ENCODE results near the gene CHRNG. TPM values are rescaled to one million over a fixed set of nuclear protein-coding genes. Genes with fewer than 3 reads are reported as not detected.

CHRNG gene
- total and polyA plus RNA-seq, 9 donors: not detected

- intact Hi-C loops (cut with DNase I): no loop called here
- Histone ChIP-seq H3K27me3 (no peaks in the 10 kb centered on the region), H3K27ac (peak overlapping the region; percentile 85 to 97), H3K9me3 (no peaks in the 10 kb centered on the region), H3K36me3 (no peaks in the 10 kb centered on the region), H3K4me3 (no peak overlapping the region), H3K4me1 (ENCODE audit: insufficient read depth) (peaks cover 16% of the 10 kb centered on the region)
- TF ChIP-seq POLR2A (IDR thresholded peaks at IDR 0.05) (no peak), EP300 (IDR thresholded peaks at IDR 0.05) (no peak)
- TF ChIP-seq, protein P1, sequence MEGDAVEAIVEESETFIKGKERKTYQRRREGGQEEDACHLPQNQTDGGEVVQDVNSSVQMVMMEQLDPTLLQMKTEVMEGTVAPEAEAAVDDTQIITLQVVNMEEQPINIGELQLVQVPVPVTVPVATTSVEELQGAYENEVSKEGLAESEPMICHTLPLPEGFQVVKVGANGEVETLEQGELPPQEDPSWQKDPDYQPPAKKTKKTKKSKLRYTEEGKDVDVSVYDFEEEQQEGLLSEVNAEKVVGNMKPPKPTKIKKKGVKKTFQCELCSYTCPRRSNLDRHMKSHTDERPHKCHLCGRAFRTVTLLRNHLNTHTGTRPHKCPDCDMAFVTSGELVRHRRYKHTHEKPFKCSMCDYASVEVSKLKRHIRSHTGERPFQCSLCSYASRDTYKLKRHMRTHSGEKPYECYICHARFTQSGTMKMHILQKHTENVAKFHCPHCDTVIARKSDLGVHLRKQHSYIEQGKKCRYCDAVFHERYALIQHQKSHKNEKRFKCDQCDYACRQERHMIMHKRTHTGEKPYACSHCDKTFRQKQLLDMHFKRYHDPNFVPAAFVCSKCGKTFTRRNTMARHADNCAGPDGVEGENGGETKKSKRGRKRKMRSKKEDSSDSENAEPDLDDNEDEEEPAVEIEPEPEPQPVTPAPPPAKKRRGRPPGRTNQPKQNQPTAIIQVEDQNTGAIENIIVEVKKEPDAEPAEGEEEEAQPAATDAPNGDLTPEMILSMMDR (IDR thresholded peaks at IDR 0.05): no peak
- DNase-seq: peak; percentile 67 to 87 (median 82)
- WGBS, 3 donors: 7 to 28% (median 8%) methylated on average over 9 of the region's 9 CpGs
Observed at GRCh38 chr2:232501331-232501771, 38.1 kb upstream of the CHRNG start.

DNA sequence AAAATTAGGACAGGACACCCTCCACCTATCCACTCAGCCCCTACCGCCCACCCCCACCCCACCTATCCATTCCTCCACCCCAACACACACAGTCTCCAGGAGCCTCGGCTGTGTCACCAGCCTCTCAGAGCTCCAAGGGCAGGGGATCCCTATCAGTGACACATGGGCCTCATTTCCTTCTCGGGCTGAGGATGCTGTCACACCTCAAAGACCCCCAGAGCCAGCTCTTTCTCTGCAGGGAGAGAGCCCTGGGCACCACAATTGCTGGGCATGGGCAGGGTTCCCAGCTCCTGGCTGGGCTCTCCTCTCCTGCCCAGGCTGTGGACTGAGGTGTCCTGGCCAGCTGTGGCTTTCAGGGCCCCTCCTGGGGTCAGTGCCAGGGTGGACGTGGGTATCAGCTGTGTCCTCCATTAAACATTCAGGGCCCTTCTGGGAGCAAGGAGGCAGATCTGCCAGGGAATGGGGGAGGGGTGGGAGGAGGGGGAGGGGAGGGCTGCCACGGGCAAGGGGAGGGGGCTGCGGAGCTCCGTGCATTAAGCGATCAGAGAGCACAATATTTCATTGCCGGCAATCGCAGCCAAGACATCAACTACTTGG lies 37.6 kb upstream of the CHRNG start:
- peaks cover 16% of the 10 kb centered on the region for H3K4me1 ChIP-seq (ENCODE audit: insufficient read depth)
- H3K4me3 ChIP-seq: no peak overlapping the region
- no peaks in the 10 kb centered on the region for H3K36me3 ChIP-seq
- 8 to 16% (median 14%) methylated on average over 10 of the region's 10 CpGs for WGBS, 3 donors
- no peaks in the 10 kb centered on the region for H3K27me3 ChIP-seq
- H3K9me3 ChIP-seq: no peaks in the 10 kb centered on the region
- DNase-seq: peak in 4 of 5 donors; percentile 42 to 74 (median 70)
- H3K27ac ChIP-seq: peak overlapping the region; percentile 85 to 97
- TF ChIP-seq EP300 (IDR thresholded peaks at IDR 0.05) (no peak), POLR2A (IDR thresholded peaks at IDR 0.05) (no peak)
- TF ChIP-seq, protein P1 (IDR thresholded peaks at IDR 0.05): no peak
- intact Hi-C loops (cut with DNase I): no loop called here

DNA sequence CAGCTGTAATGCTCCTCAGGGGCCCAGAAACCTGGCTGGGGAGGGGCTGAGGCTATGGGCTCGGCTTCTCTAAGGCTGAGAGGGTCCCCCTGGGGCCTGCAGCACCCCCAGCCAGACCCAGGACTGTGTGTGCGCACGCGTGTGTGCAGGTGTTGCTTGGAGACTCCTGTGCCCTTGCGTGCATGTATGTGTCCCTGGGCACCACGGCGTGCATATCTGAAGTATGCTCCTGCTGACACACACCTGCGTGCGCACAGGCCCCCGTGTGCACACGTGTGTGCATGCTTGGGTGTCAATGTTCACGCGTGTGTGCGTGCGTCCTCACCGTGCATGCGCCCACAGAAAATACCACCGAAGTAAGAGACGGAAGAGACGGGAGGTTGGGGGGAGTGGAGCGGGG lies 37.0 kb upstream of the CHRNG start:
- 8 to 17% (median 10%) methylated on average over 20 to 21 of the region's 21 CpGs for WGBS, 3 donors
- intact Hi-C loops (cut with DNase I): no loop called here
- DNase-seq: no peak
- Histone ChIP-seq H3K27me3 (no peaks in the 10 kb centered on the region), H3K27ac (peak overlapping the region; percentile 85 to 97), H3K9me3 (no peaks in the 10 kb centered on the region), H3K36me3 (no peaks in the 10 kb centered on the region), H3K4me3 (peak overlapping the region; percentile 22), H3K4me1 (ENCODE audit: insufficient read depth) (peaks cover 16% of the 10 kb centered on the region)
- TF ChIP-seq, protein P1 (IDR thresholded peaks at IDR 0.05): no peak

DNA sequence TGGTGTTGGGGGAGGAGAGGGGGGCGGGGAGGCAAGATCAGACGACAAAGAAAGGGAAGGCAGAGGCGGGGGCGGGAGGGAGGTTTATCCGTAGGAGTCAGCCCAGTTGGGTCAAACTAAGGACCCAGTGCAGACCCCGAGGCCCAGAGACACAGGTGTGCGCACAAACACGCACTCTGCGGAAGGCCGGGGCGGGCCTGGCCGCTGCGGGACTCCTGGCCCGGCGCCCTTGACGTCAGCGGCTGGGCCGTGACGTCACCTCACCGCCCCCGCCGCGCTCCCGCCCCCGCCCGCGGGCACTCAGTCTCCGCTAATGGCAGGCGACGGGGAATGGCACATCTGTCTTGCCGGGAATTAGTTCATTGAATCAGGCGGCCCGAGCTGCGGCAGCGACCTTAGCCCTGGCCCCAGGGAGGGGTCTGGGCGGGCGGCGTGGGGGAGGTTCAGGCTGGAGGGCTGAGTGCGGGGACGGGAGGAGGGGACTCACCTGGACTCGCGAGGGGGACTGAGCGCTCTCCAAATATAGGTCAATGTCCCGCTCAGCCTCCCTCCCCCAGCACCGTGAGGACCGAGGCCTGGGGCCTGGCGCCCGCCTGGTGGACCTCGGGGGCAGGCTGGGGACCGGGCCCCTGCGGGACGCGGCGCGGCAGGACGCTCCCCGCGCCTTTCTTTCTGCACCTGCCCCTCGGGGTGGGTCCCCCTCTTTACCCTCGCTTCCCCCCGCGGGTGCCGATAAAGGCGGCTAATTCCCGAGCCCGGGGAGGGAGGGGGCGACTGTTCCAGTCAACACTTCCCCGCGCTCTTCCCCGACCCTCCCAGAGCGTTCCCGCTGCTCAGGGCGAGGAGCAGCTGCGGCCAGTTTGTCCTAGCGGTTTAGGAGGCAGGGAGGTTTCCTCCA lies 36.3 kb upstream of the CHRNG start:
- WGBS, 3 donors: 1 to 3% (median 2%) methylated on average over 63 to 75 of the region's 75 CpGs
- H3K36me3 ChIP-seq: no peaks in the 10 kb centered on the region
- peak; percentile 73 to 92 (median 89) for DNase-seq
- H3K27ac ChIP-seq: peak overlapping the region; percentile 88 to 97
- intact Hi-C loops (cut with DNase I): no loop called here
- peaks cover 16% of the 10 kb centered on the region for H3K4me1 ChIP-seq (ENCODE audit: insufficient read depth)
- peak overlapping the region; percentile 22 for H3K4me3 ChIP-seq
- no peaks in the 10 kb centered on the region for H3K27me3 ChIP-seq
- H3K9me3 ChIP-seq: no peaks in the 10 kb centered on the region
- TF ChIP-seq, protein P1 (IDR thresholded peaks at IDR 0.05): no peak
- TF ChIP-seq EP300 (IDR thresholded peaks at IDR 0.05) (peak; percentile 32), POLR2A (IDR thresholded peaks at IDR 0.05) (peak; percentile 66)

Data from ovary (tissue), 9 donors.